Ishikawa (cell line): ENCODE data around the gene KIRREL3.

Source experiments
- CEBPB ChIP-seq: IDR thresholded peaks from 2 replicates; pipeline ENCODE4 v1.6.1; 2012
- CREB1 ChIP-seq: IDR thresholded peaks from 2 replicates; pipeline ENCODE4 v1.6.1; 2012; ENCODE audit warnings: low read depth
- EGR1 ChIP-seq: IDR thresholded peaks from 2 replicates; pipeline ENCODE4 v1.6.1; 2012
- EP300 ChIP-seq: IDR thresholded peaks from 2 replicates; pipeline ENCODE4 v1.6.1; 2012; ENCODE audit warnings: borderline replicate concordance
- FOXM1 ChIP-seq: IDR thresholded peaks from 2 replicates; pipeline ENCODE4 v1.6.1; 2012; ENCODE audit warnings: low read depth, borderline replicate concordance
- NFIC ChIP-seq: IDR thresholded peaks from 2 replicates; pipeline ENCODE4 v1.6.1; 2012
- RAD21 ChIP-seq: IDR thresholded peaks from 2 replicates; pipeline ENCODE4 v1.6.1; 2012; ENCODE audit warnings: low read depth
- REST ChIP-seq: IDR thresholded peaks from 2 replicates; pipeline ENCODE4 v1.6.1; 2012; ENCODE audit warnings: low read depth, mild to moderate bottlenecking
- TAF1 ChIP-seq: IDR thresholded peaks from 2 replicates; pipeline ENCODE4 v1.6.1; 2012; ENCODE audit warnings: low read depth, mild to moderate bottlenecking
- TCF12 ChIP-seq: IDR thresholded peaks from 2 replicates; pipeline ENCODE4 v1.6.1; 2012; ENCODE audit warnings: low read depth
- TEAD4 ChIP-seq: IDR thresholded peaks from 2 replicates; pipeline ENCODE4 v1.6.1; 2012
- YY1 ChIP-seq: IDR thresholded peaks from 2 replicates; pipeline ENCODE4 v1.6.1; 2012; ENCODE audit warnings: low read depth
- ZBTB7A ChIP-seq: IDR thresholded peaks from 2 replicates; pipeline ENCODE4 v1.6.1; 2012; ENCODE audit warnings: low read depth
- TF ChIP-seq, protein P1 (sequence below): IDR thresholded peaks from 2 replicates; pipeline ENCODE4 v1.6.1; 2012
- TF ChIP-seq, protein P2 (sequence below): IDR thresholded peaks from 2 replicates; pipeline ENCODE4 v1.6.1; 2012

The KIRREL3 gene

DNA sequence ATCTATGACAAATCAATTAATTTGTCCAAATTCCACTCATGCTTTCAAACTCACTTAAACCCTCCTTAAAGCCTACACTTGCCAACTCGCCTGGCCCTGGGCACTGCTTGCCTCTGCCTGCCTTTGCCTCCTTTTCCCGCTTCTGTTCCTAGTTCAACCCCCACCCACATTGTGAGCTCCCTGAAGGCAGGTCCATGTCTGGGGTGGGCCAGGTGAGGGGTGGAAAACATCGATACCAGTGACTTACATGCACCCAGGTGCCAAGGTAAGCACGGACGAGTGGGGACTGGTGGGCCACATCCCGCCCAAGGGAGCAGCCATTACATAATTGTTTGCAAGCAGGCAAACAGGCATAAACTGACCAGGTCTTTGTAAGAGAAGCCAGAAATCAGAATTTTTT lies 498.9 kb downstream of the KIRREL3 start:
- TF ChIP-seq CREB1 (no peak), EGR1 (no peak), TCF12 (no peak), FOXM1 (no peak)
- TF ChIP-seq, protein P1, sequence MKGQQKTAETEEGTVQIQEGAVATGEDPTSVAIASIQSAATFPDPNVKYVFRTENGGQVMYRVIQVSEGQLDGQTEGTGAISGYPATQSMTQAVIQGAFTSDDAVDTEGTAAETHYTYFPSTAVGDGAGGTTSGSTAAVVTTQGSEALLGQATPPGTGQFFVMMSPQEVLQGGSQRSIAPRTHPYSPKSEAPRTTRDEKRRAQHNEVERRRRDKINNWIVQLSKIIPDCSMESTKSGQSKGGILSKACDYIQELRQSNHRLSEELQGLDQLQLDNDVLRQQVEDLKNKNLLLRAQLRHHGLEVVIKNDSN: no peak

DNA sequence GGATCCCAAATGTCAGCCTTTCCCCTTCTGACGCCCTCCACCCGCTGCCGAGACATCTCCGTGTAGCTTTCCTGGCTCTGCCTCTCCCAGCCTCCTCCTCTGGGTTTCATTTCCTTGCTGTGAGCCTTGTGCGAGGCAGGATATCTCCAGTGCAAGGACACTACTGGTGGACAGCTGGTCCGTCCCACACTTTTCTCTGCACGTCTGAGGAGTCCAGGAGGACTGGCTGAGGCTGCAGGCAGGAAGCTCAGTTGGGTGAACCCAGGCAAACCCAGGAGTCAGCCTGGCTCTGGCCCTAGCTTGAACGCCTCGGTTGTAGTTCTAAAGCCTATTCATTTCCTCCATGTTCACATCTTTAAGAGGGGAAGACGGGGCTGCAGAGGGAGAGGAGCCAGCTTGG lies 499.6 kb downstream of the KIRREL3 start:
- TF ChIP-seq YY1 (no peak), TAF1 (no peak), REST (no peak), CREB1 (no peak), EGR1 (no peak), FOXM1 (no peak), CEBPB (no peak), TEAD4 (no peak), NFIC (no peak), TCF12 (no peak), EP300 (no peak), RAD21 (no peak), ZBTB7A (no peak)
- TF ChIP-seq, protein P1: no peak
- TF ChIP-seq, protein P2, sequence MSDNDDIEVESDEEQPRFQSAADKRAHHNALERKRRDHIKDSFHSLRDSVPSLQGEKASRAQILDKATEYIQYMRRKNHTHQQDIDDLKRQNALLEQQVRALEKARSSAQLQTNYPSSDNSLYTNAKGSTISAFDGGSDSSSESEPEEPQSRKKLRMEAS: no peak

- TF ChIP-seq FOXM1: no peak
- TF ChIP-seq CREB1: no peak
- TF ChIP-seq TAF1: no peak
- TF ChIP-seq REST: no peak
Observed at GRCh38 chr11:126499131-126499752, 501.3 kb downstream of the KIRREL3 start.

GRCh38 chr11:126498281-126498680 lies 502.3 kb downstream of the KIRREL3 start:
- TF ChIP-seq ZBTB7A (no peak), CREB1 (no peak), CEBPB (no peak), REST (no peak), EP300 (no peak), TEAD4 (no peak), EGR1 (no peak)
- TF ChIP-seq, protein P2: no peak
- TF ChIP-seq, protein P1: no peak

- no peak for TF ChIP-seq EP300
- no peak for TF ChIP-seq RAD21
- no peak for TF ChIP-seq CREB1
- no peak for TF ChIP-seq TAF1
- no peak for TF ChIP-seq CEBPB
- TF ChIP-seq, protein P2: no peak
- TF ChIP-seq TEAD4: no peak
- no peak for TF ChIP-seq EGR1
- TF ChIP-seq ZBTB7A: no peak
- TF ChIP-seq FOXM1: no peak
- TF ChIP-seq, protein P1: no peak
- TF ChIP-seq NFIC: no peak
- TF ChIP-seq REST: no peak
- no peak for TF ChIP-seq TCF12
- no peak for TF ChIP-seq YY1
Observed at GRCh38 chr11:126497581-126498122, 502.9 kb downstream of the KIRREL3 start.
